PC-3 (cell line): ENCODE results near the gene C1QL4. TPM values are rescaled to one million over a fixed set of nuclear protein-coding genes. Genes with fewer than 3 reads are reported as not detected.

Experiments
- ATAC-seq: fragments of 200-7000 bp; cut with Tn5 transposase; 2 replicates; pipeline ENCODE4 v1.9.1; 2020; ENCODE audit warnings: mild to moderate bottlenecking, moderate library complexity
- BruUV-seq: library from RNA; stranded (reverse); fragments of 400-500 nt; replicated peaks from 2 replicates; lab custom pipeline; 2021; lab: Mats Ljungman, UMichigan
- CTCF ChIA-PET: fragments of 300-600 bp; sonication (Branson Sonifier 250); formaldehyde crosslinking; loops from one replicate; lab custom pipeline; 2022; ENCODE audit warnings: antibody characterized with exemption; lab: Charles Lee
- POLR2A ChIA-PET: fragments of 300-600 bp; sonication (Branson Sonifier 250); formaldehyde crosslinking; loops from one replicate; lab custom pipeline; 2022; ENCODE audit warnings: antibody characterized with exemption; ENCODE audit not compliant: unreplicated experiment; lab: Charles Lee
- DNase-seq: peaks from one replicate; pipeline ENCODE4 v3.0.0-alpha.2; 2015
- H2AFZ ChIP-seq: fragments of 300-600 bp; sonication (generic); 2 replicates; pipeline ENCODE4 v1.6.0; 2016; ENCODE audit warnings: antibody characterized with exemption, low read length
- H3F3A ChIP-seq: fragments of 300-600 bp; sonication (generic); one replicate; pipeline ENCODE4 v1.6.0; 2017; ENCODE audit warnings: antibody characterized with exemption, low read length, control low read depth, mild to moderate bottlenecking; ENCODE audit not compliant: unreplicated experiment
- H3K27ac ChIP-seq: fragments of 300-600 bp; sonication (generic); 2 replicates; pipeline ENCODE4 v1.5.1; 2016; ENCODE audit warnings: mild to moderate bottlenecking, low read length
- H3K27me3 ChIP-seq: fragments of 300-600 bp; sonication (generic); 2 replicates; pipeline ENCODE4 v1.6.1; 2016; ENCODE audit warnings: low read length, mixed read lengths
- H3K36me3 ChIP-seq: fragments of 300-600 bp; sonication (generic); 2 replicates; pipeline ENCODE4 v1.6.1; 2016; ENCODE audit warnings: low read depth, mixed run types, low read length, mixed read lengths
- H3K4me1 ChIP-seq: fragments of 300-600 bp; sonication (generic); 2 replicates; pipeline ENCODE4 v1.5.1; 2016; ENCODE audit warnings: low read length; ENCODE audit not compliant: insufficient read depth
- H3K4me2 ChIP-seq: fragments of 300-600 bp; sonication (generic); 2 replicates; pipeline ENCODE4 v1.6.0; 2016; ENCODE audit warnings: low read length
- H3K4me3 ChIP-seq: fragments of 300-600 bp; sonication (generic); 2 replicates; pipeline ENCODE4 v1.5.1; 2016; ENCODE audit warnings: mild to moderate bottlenecking, low read length, mixed read lengths
- H3K79me2 ChIP-seq: fragments of 300-600 bp; sonication (generic); 2 replicates; pipeline ENCODE4 v1.6.1; 2017; ENCODE audit warnings: low read length, mixed read lengths
- H3K9ac ChIP-seq: fragments of 300-600 bp; sonication (generic); 2 replicates; pipeline ENCODE4 v1.6.0; 2016; ENCODE audit warnings: mild to moderate bottlenecking, low read length
- H3K9me2 ChIP-seq: fragments of 300-600 bp; sonication (generic); replicated peaks from 2 replicates; pipeline ENCODE4 v1.6.1; 2016; ENCODE audit warnings: mixed run types, low read length, mixed read lengths
- H3K9me3 ChIP-seq: fragments of 300-600 bp; sonication (generic); 2 replicates; pipeline ENCODE4 v1.6.1; 2016; ENCODE audit warnings: low read length, mixed read lengths
- H4K20me1 ChIP-seq: fragments of 300-600 bp; sonication (generic); 2 replicates; pipeline ENCODE4 v1.6.1; 2016; ENCODE audit warnings: low read length, mixed read lengths
- EZH2 ChIP-seq: fragments of 300-600 bp; sonication (generic); IDR thresholded peaks from one replicate; pipeline ENCODE4 v1.6.1; 2017; ENCODE audit warnings: antibody characterized with exemption, mild to moderate bottlenecking, low read length; ENCODE audit not compliant: unreplicated experiment
- EZH2phosphoT487 ChIP-seq: fragments of 300-600 bp; sonication (generic); IDR thresholded peaks from 2 replicates; pipeline ENCODE4 v1.6.1; 2018; ENCODE audit warnings: mild to moderate bottlenecking, antibody characterized with exemption, low read length, borderline replicate concordance
- intact Hi-C: fragments of 100-400 bp; cut with micrococcal nuclease; formaldehyde crosslinking; loops from 2 replicates; pipeline ENCODE4 v1.9.0; 2023
- total RNA-seq: library from RNA; depleted of rRNA; stranded (reverse); fragments of >200 nt; gene quantifications from 2 replicates; pipeline ENCODE4 v1.2.3, GENCODE V29; 2014
- TF ChIP-seq, protein P1 (sequence below): fragments of 300-600 bp; sonication (generic); conservative IDR thresholded peaks from 2 replicates; pipeline ENCODE4 v1.5.1; 2017; ENCODE audit warnings: antibody characterized with exemption, low read depth, mild to moderate bottlenecking, low read length

Gene C1QL4
- total RNA-seq, 1 experiment from 2014 or later: 5.3 TPM

DNA sequence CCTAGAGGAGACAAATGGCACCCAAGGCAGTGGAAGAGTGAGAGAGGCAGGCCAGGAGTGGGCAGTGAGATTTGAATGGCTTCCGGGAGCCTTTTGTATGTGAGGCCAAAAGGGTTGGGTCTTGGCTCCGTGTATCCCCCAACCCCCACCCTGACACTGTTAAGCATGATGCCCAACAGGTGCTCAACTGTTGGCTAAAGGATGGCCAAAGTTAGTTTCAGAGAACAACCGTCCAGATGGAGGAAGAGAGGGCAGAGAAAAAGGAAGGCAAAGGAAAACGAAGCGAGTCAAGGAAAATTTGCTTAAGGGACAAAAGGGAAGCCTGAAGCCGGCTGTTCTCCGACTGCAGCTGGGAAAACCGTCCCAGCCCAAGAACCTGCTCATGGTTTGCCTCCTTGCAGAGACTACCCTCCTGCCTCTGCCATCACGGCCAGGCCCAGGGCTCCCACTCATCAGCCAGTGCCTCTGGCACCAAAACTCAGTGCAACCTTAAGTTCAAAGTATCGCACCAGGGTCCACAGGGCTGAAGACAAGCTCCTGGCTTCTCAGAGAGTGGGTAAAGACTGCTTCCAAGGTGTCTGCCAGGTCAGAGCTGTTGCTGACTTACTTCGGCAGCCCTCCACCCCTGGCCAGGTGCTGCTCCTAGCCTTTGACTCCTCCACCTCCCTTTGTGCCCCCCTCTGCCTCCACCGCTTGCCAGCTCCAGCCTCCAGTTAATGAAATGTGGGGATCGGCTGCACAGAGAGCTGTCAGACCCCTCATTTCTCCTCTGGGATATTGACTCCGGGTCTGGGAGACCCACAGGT lies 4.2 kb upstream of the C1QL4 start:
- DNase-seq: no peak
- no peak overlapping the region for H3K9ac ChIP-seq
- no peak for ATAC-seq
- no peak overlapping the region for H2AFZ ChIP-seq
- H3K79me2 ChIP-seq: no peaks in the 10 kb centered on the region
- H3F3A ChIP-seq: no peaks in the 10 kb centered on the region
- ChIA-PET CTCF (interaction anchor here (0.5 to 2.0 kb wide), 3 partner anchors 10 to 106 kb away, joined by 6 to 7 read pairs (median 6); no protein-coding TSS in a partner anchor), POLR2A (interaction anchor here (0.6 kb wide), 1 partner anchor 165 kb away, joined by 5 read pairs; no protein-coding TSS in a partner anchor)
- no peaks in the 10 kb centered on the region for H3K9me3 ChIP-seq
- no peak overlapping the region for H3K4me2 ChIP-seq
- no peaks in the 10 kb centered on the region for H3K36me3 ChIP-seq
- TF ChIP-seq, protein P1, sequence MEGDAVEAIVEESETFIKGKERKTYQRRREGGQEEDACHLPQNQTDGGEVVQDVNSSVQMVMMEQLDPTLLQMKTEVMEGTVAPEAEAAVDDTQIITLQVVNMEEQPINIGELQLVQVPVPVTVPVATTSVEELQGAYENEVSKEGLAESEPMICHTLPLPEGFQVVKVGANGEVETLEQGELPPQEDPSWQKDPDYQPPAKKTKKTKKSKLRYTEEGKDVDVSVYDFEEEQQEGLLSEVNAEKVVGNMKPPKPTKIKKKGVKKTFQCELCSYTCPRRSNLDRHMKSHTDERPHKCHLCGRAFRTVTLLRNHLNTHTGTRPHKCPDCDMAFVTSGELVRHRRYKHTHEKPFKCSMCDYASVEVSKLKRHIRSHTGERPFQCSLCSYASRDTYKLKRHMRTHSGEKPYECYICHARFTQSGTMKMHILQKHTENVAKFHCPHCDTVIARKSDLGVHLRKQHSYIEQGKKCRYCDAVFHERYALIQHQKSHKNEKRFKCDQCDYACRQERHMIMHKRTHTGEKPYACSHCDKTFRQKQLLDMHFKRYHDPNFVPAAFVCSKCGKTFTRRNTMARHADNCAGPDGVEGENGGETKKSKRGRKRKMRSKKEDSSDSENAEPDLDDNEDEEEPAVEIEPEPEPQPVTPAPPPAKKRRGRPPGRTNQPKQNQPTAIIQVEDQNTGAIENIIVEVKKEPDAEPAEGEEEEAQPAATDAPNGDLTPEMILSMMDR: no peak
- TF ChIP-seq EZH2: no peak
- no peak for TF ChIP-seq EZH2phosphoT487
- no peak overlapping the region for H3K27ac ChIP-seq
- H3K27me3 ChIP-seq: peaks cover 13% of the 10 kb centered on the region
- H3K4me1 ChIP-seq: peaks cover 16% of the 10 kb centered on the region
- intact Hi-C loops: no loop called here
- no peaks in the 10 kb centered on the region for H3K9me2 ChIP-seq
- H3K4me3 ChIP-seq: no peak overlapping the region
- H4K20me1 ChIP-seq: no peaks in the 10 kb centered on the region
- BruUV-seq: no TSS peak

DNA sequence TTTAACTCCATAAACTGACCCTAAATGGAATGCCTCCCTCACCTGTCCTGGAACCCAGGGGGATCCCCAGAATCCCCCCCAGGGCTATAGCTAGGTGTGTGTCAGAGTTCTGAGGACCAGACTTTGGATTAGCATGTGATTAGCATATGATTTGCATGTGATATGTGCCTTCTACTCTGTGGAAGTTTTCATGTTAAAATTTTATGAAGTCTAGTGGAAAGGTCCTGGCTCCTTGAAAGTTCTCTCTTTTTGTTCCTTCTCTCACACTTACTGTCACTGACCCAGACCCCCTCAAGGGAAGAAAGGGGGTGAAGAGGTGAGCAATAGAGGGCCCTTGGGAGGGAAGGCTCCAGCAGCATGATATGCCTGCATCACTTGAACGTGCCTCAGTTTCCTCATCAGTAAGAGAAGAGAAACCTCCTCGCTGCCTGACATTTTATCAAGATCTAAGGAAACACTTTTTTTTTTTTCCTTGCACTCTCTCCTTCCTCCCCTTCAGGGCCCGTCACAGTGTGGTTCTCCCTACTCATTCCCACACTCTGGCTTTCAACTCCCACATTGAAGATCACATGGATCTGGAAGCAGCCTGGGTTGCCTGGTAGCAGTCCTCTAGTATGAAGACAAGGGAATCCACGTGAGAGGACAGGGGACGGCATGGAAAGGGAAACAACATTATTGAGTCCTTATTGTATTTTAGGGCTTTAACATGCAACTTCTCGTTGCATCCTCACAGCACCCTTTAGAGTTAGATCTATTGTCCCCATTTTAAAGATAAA lies 3.3 kb upstream of the C1QL4 start:
- intact Hi-C loops: no loop called here
- no peaks in the 10 kb centered on the region for H3K9me2 ChIP-seq
- no peak for TF ChIP-seq EZH2phosphoT487
- TF ChIP-seq, protein P1: no peak
- no peak for TF ChIP-seq EZH2
- no peak overlapping the region for H3K9ac ChIP-seq
- peaks cover 8% of the 10 kb centered on the region; the same call in 1 of the 2 replicates for H3K4me1 ChIP-seq
- no peak overlapping the region for H3K4me3 ChIP-seq
- DNase-seq (no peak), ATAC-seq (no peak)
- CTCF ChIA-PET: no interaction called here
- no peak overlapping the region for H3K27ac ChIP-seq
- no peak overlapping the region for H3K4me2 ChIP-seq
- H3F3A ChIP-seq: no peaks in the 10 kb centered on the region
- no peaks in the 10 kb centered on the region for H3K36me3 ChIP-seq
- H2AFZ ChIP-seq: no peak overlapping the region
- no peaks in the 10 kb centered on the region for H3K79me2 ChIP-seq
- POLR2A ChIA-PET: no interaction called here
- no TSS peak for BruUV-seq
- H4K20me1 ChIP-seq: no peaks in the 10 kb centered on the region
- no peaks in the 10 kb centered on the region for H3K9me3 ChIP-seq
- peaks cover 6% of the 10 kb centered on the region; the same call in 1 of the 2 replicates for H3K27me3 ChIP-seq
